ENCODE measurements around the gene STK16. TPM values are rescaled to one million over a fixed set of nuclear protein-coding genes. Genes with fewer than 3 reads are reported as not detected.

STK16 gene
- total and polyA plus RNA-seq, 2 of the 4 experiments (the other 2 are of a cell fraction) = 44.4 to 50.1 TPM

GRCh38 chr2:219271021-219271420 lies 25.7 kb downstream of the STK16 start:
- dilution Hi-C loops (cut with HindIII; ENCODE audit: low sequenced_read_pairs, unreplicated experiment) = no loop called here
- no peak overlapping the region for H3K4ac ChIP-seq (ENCODE audit: low read depth, low read length)
- H3K14ac ChIP-seq (replicated peaks; ENCODE audit: low read depth, low read length) = no peak overlapping the region
- no peak overlapping the region for H3K4me2 ChIP-seq (ENCODE audit: low read depth, low read length)
- H3K9me3 ChIP-seq (ENCODE audit: control insufficient read depth, insufficient read depth, low read length) = no peaks in the 10 kb centered on the region
- H3K23ac ChIP-seq (ENCODE audit: low read depth, low read length) = no peak overlapping the region
- H2BK120ac ChIP-seq (ENCODE audit: low read depth, low read length) = no peak overlapping the region
- H4K5ac ChIP-seq (ENCODE audit: low read depth, low read length) = no peak overlapping the region
- no peaks in the 10 kb centered on the region for H4K20me1 ChIP-seq (ENCODE audit: insufficient read depth, low read length)
- ATAC-seq (ENCODE audit: low read depth) = no peak
- no peak overlapping the region for H2BK5ac ChIP-seq (ENCODE audit: low read depth, low read length, poor library complexity, severe bottlenecking)
- no CpG with 5 or more reads among the region's 2 CpGs for WGBS, 2 experiments (ENCODE audit: extremely low coverage in 2 of 2, insufficient read length in 1 of 2)
- BruUV-seq (replicated peaks) = no TSS peak
- H3K36me3 ChIP-seq (ENCODE audit: control insufficient read depth, insufficient read depth, low read length) = no peaks in the 10 kb centered on the region
- no peak overlapping the region for H3K27ac ChIP-seq (ENCODE audit: insufficient read depth, low read length)
- no peak overlapping the region for H3K18ac ChIP-seq (ENCODE audit: low read depth, low read length)
- no peak overlapping the region for H2AFZ ChIP-seq (replicated peaks; ENCODE audit: low read length, poor library complexity)
- no peak overlapping the region for H3K56ac ChIP-seq (ENCODE audit: extremely low read depth, insufficient read depth, low read length)
- peaks cover 18% of the 10 kb centered on the region for H3K27me3 ChIP-seq (ENCODE audit: control insufficient read depth, insufficient read depth, low read length)
- no peak overlapping the region for H3K9ac ChIP-seq (ENCODE audit: low read depth, low read length)
- peaks cover 9% of the 10 kb centered on the region for H3K9me1 ChIP-seq (ENCODE audit: insufficient read depth, low read length)
- no peak overlapping the region for H4K8ac ChIP-seq (ENCODE audit: low read depth in 2 of 2, low read length in 2 of 2)
- no peak for DNase-seq
- no peak overlapping the region for H2BK20ac ChIP-seq (ENCODE audit: low read depth, low read length)
- peaks cover 10% of the 10 kb centered on the region for H3K4me1 ChIP-seq (ENCODE audit: control insufficient read depth, insufficient read depth, low read length)
- no peak overlapping the region for H2AK5ac ChIP-seq (ENCODE audit: low read depth, low read length)
- no peak overlapping the region for H3K4me3 ChIP-seq (ENCODE audit: insufficient read depth, low read depth, low read length)
- POLR2A ChIA-PET (ENCODE audit: unreplicated experiment) = no interaction called here
- H3K79me1 ChIP-seq (ENCODE audit: low read depth in 1 of 2, low read length in 2 of 2) = no peaks in the 10 kb centered on the region
- no peak overlapping the region for H2BK15ac ChIP-seq (ENCODE audit: low read depth, low read length)
- no peak overlapping the region for H4K91ac ChIP-seq (ENCODE audit: insufficient read depth, low read depth, low read length)
- CTCF ChIA-PET = no interaction called here
- TF ChIP-seq RFX5 (IDR thresholded peaks at IDR 0.05; ENCODE audit: low read depth, low read length) (no peak), FOS (IDR thresholded peaks at IDR 0.05; ENCODE audit: low read depth, low read length) (no peak), RAD21 (IDR thresholded peaks at IDR 0.05; ENCODE audit: low read length) (no peak), NFE2L2 (IDR thresholded peaks at IDR 0.05; ENCODE audit: low read depth, low read length) (no peak), ELK1 (IDR thresholded peaks at IDR 0.05; ENCODE audit: borderline replicate concordance, low read depth, low read length) (no peak), CTCF (conservative IDR thresholded peaks at IDR 0.05; ENCODE audit: low read depth, low read length) (no peak), CHD1 (IDR thresholded peaks at IDR 0.05; ENCODE audit: low read depth, low read length) (no peak), BHLHE40 (IDR thresholded peaks at IDR 0.05; ENCODE audit: low read depth, low read length) (no peak), SMC3 (IDR thresholded peaks at IDR 0.05; ENCODE audit: low read depth, low read length) (no peak), MAFK (IDR thresholded peaks at IDR 0.05; ENCODE audit: low read depth, low read length) (no peak), RCOR1 (IDR thresholded peaks at IDR 0.05; ENCODE audit: insufficient replicate concordance, low read length) (no peak), MXI1 (IDR thresholded peaks at IDR 0.05; ENCODE audit: borderline replicate concordance, low read depth, low read length) (no peak), POLR2A (IDR thresholded peaks at IDR 0.05; ENCODE audit: low read depth, low read length) (no peak), MAZ (IDR thresholded peaks at IDR 0.05; ENCODE audit: borderline replicate concordance, low read depth, low read length) (no peak), USF2 (IDR thresholded peaks at IDR 0.05; ENCODE audit: low read depth, low read length) (no peak), CEBPB (IDR thresholded peaks at IDR 0.05; ENCODE audit: low read depth, low read length) (no peak)
- H2AK9ac ChIP-seq (replicated peaks; ENCODE audit: low read depth, low read length, poor library complexity) = no peak overlapping the region
- intact Hi-C loops (cut with micrococcal nuclease) = no loop called here
- in situ Hi-C loops (cut with MboI; ENCODE audit: low sequenced_read_pairs) = no loop called here

All from IMR-90 (cell line).